SK-N-MC (cell line): ENCODE results near the gene DPM1.
A peak's percentile ranks its signal among the peaks of the same experiment; 100 is the strongest.

Source experiments
- EZH2 ChIP-seq: fragments of 200-600 bp; sonication (generic); IDR thresholded peaks from one replicate; pipeline ENCODE4 v1.6.1; 2017; ENCODE audit warnings: antibody characterized with exemption
- FOXP2 ChIP-seq: optimal IDR thresholded peaks from 2 replicates; pipeline ENCODE3; 2011; ENCODE audit warnings: mild to moderate bottlenecking, moderate library complexity; ENCODE audit not compliant: insufficient read depth; ENCODE audit errors: extremely low read length, control extremely low read depth
- POLR2AphosphoS5 ChIP-seq: IDR thresholded peaks from 2 replicates; pipeline ENCODE4 v1.6.1; 2012; ENCODE audit warnings: mild to moderate bottlenecking, low read depth, low read length, borderline replicate concordance

DNA sequence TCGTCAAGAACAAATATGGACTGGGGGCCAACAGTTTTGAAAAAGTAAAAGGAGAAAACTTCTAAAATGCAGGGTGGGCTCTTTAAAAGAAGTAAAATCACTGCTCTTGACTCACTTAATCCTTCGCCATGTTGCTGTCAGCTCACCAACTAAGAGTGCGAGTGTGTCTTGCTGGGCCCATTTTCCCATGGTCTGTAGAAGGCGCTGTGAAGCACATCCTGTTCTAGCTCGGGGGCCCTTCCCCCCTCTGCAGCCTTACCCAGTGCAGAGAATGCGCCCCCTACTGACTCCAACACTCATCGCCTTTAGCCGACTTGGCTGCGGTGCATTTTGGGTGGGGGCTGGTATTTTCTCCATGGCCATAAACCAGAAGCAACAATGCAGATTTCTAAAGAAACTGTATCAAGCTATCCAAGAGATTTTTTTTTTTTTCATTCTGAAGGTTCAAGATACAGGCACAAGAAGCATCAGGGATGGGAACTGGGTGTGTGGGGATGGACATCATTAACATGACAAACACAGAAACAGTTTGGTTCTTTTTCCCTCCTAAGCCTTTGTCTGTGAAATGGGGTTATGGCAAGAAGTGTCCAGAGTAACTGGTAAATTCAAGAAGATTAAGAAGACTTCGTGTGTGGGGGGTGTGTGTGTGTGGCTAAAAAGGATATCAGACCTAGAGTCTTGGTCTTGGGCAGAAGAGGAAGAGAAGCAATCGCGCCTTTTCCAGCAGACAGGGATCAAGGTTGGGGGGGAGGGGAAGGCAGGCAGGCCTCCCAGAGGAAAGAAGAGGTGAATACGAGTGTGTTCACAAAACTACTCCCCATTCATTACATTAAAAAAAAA, 28.8 kb downstream of the DPM1 start:
- no peak for TF ChIP-seq EZH2
- TF ChIP-seq FOXP2: peak; percentile 79
- TF ChIP-seq POLR2AphosphoS5: peak; percentile 40
